ENCODE results near the gene CCDC88B. TPM values are rescaled to one million over a fixed set of nuclear protein-coding genes. Genes with fewer than 3 reads are reported as not detected.

CCDC88B gene
- total RNA-seq, 4 donors from 2014 or later = 7.6 to 9.4 (median 8.5) TPM

GRCh38 chr11:64369440-64370421 lies 29.7 kb downstream of the CCDC88B start:
- 80 to 90% methylated on average over 3 to 8 of the region's 82 CpGs for WGBS, 2 donors (ENCODE audit: low coverage in 1 of 2)
- Histone ChIP-seq H3K4me1 (no peaks in the 10 kb centered on the region), H3K27me3 (no peaks in the 10 kb centered on the region), H3K4me3 (no peak overlapping the region), H3K36me3 (peaks cover 0 to 70% of the 10 kb centered on the region in 2 donors), H3K27ac (no peak overlapping the region), H3K9me3 (no peaks in the 10 kb centered on the region)
- ATAC-seq = no peak
- TF ChIP-seq EP300 (IDR thresholded peaks at IDR 0.05) (no peak), POLR2A (IDR thresholded peaks at IDR 0.05) (no peak), POLR2AphosphoS5 (IDR thresholded peaks at IDR 0.05) (no peak)
- TF ChIP-seq, protein P1, sequence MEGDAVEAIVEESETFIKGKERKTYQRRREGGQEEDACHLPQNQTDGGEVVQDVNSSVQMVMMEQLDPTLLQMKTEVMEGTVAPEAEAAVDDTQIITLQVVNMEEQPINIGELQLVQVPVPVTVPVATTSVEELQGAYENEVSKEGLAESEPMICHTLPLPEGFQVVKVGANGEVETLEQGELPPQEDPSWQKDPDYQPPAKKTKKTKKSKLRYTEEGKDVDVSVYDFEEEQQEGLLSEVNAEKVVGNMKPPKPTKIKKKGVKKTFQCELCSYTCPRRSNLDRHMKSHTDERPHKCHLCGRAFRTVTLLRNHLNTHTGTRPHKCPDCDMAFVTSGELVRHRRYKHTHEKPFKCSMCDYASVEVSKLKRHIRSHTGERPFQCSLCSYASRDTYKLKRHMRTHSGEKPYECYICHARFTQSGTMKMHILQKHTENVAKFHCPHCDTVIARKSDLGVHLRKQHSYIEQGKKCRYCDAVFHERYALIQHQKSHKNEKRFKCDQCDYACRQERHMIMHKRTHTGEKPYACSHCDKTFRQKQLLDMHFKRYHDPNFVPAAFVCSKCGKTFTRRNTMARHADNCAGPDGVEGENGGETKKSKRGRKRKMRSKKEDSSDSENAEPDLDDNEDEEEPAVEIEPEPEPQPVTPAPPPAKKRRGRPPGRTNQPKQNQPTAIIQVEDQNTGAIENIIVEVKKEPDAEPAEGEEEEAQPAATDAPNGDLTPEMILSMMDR (IDR thresholded peaks at IDR 0.05) = no peak

DNA sequence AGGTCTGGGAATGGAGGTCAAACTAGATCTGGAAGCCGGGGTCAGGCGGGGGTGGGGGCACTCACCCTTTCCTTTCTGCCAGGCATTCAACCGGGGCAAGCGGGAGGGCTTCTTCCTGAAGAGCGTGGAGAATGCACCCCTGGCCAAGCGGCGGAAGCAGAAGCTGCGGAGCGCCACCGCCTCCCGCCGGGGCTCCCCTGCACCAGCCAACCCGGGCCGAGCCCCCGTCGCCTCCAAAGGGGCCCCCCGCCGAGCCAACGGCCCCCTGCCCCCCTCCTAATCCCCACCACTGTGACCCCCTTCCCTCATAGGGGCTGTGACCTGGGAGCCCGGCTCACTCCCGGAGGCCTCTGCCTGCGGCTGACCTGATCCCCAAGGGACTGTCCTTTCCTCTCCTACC lies 31.2 kb downstream of the CCDC88B start:
- no peak for ATAC-seq

DNA sequence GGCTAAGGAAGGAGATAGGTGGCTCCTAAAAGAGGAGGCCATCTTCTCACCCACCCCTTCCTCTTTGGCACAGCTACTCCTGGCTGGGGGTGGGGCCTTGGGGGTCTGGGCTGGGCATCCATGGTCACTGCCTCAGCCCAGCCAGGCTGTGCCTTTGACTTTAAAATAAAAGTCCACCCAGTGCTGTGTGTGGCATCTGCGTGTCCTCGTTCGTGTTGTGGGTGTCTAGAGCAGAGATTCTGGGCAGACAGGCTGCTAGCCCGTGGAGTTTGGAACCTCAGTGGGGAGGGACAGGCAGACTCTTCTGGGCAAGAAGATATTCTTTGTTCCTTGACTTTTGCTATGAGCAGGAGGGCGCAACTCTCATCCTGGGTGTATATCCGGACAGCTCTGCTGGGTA lies 32.0 kb downstream of the CCDC88B start:
- Histone ChIP-seq H3K4me1 (no peaks in the 10 kb centered on the region), H3K27me3 (no peaks in the 10 kb centered on the region), H3K4me3 (no peak overlapping the region), H3K9me3 (no peaks in the 10 kb centered on the region), H3K36me3 (peaks cover 0 to 47% of the 10 kb centered on the region in 2 donors), H3K27ac (no peak overlapping the region)
- TF ChIP-seq, protein P1 (IDR thresholded peaks at IDR 0.05) = no peak
- TF ChIP-seq POLR2AphosphoS5 (IDR thresholded peaks at IDR 0.05) (no peak), EP300 (IDR thresholded peaks at IDR 0.05) (no peak)
- 83% methylated on average over 2 of the region's 6 CpGs; no CpG with 5 or more reads in 1 of the 2 donors for WGBS, 2 donors (ENCODE audit: low coverage in 1 of 2)
- no peak for ATAC-seq

More for the DNA sequence above, 31.2 kb downstream of the CCDC88B start:
- H3K4me3 ChIP-seq = no peak overlapping the region
- H3K27ac ChIP-seq = no peak overlapping the region
- peaks cover 0 to 56% of the 10 kb centered on the region in 2 donors for H3K36me3 ChIP-seq
- no peaks in the 10 kb centered on the region for H3K4me1 ChIP-seq
- 80% methylated on average over 2 to 3 of the region's 22 CpGs for WGBS, 2 donors (ENCODE audit: low coverage in 1 of 2)
- H3K27me3 ChIP-seq = no peaks in the 10 kb centered on the region
- TF ChIP-seq, protein P1 (IDR thresholded peaks at IDR 0.05) = no peak
- no peak for TF ChIP-seq POLR2A (IDR thresholded peaks at IDR 0.05)
- no peak for TF ChIP-seq POLR2AphosphoS5 (IDR thresholded peaks at IDR 0.05)
- no peak for TF ChIP-seq EP300 (IDR thresholded peaks at IDR 0.05)
- no peaks in the 10 kb centered on the region for H3K9me3 ChIP-seq

GRCh38 chr11:64372802-64373597 lies 33.0 kb downstream of the CCDC88B start:
- Histone ChIP-seq H3K36me3 (peaks cover 0 to 38% of the 10 kb centered on the region in 2 donors), H3K27ac (no peak overlapping the region), H3K27me3 (no peaks in the 10 kb centered on the region), H3K9me3 (no peaks in the 10 kb centered on the region), H3K4me1 (no peaks in the 10 kb centered on the region), H3K4me3 (no peak overlapping the region)
- no peak for ATAC-seq
- 71% methylated on average over 8 of the region's 18 CpGs; no CpG with 5 or more reads in 1 of the 2 donors for WGBS, 2 donors (ENCODE audit: low coverage in 1 of 2)
- TF ChIP-seq POLR2AphosphoS5 (IDR thresholded peaks at IDR 0.05) (no peak), EP300 (IDR thresholded peaks at IDR 0.05) (no peak), POLR2A (IDR thresholded peaks at IDR 0.05) (no peak)
- TF ChIP-seq, protein P1 (IDR thresholded peaks at IDR 0.05) = no peak

All from gastroesophageal sphincter (tissue), 4 donors.